Measurements from ENCODE around the gene RPH3AL.

The RPH3AL gene

GRCh38 chr17:352421-353212, at the start of gene RPH3AL:
Gene RPH3AL (minus strand): TSS chr17:352807. CDS start chr17:327543, 25,264 bp downstream.
- Histone ChIP-seq H3K4me3 (ENCODE audit: severe bottlenecking) (no peak within 1 kb of the TSS), H3K9me3 (ENCODE audit: severe bottlenecking) (no peaks in the 10 kb centered on the region), H3K4me1 (ENCODE audit: insufficient read depth, poor library complexity, severe bottlenecking) (peaks cover 39% of the 10 kb centered on the region), H3K36me3 (ENCODE audit: low read depth) (no peaks in the 10 kb centered on the region), H3K27me3 (ENCODE audit: insufficient read depth, poor library complexity, severe bottlenecking) (no peaks in the 10 kb centered on the region), H3K27ac (ENCODE audit: poor library complexity, severe bottlenecking) (peak within 1 kb of the TSS; percentile 43)
- no peak for TF ChIP-seq CTCF (IDR thresholded peaks at IDR 0.05; ENCODE audit: poor library complexity, severe bottlenecking)
- DNase-seq (ENCODE audit: low spot score) (no peak), ATAC-seq (ENCODE audit: low read depth) (no peak)

GRCh38 chr17:400257-400656, 47.6 kb upstream of the RPH3AL start:
- Histone ChIP-seq H3K4me1 (ENCODE audit: insufficient read depth, poor library complexity, severe bottlenecking) (no peaks in the 10 kb centered on the region), H3K4me3 (ENCODE audit: severe bottlenecking) (no peak overlapping the region), H3K27me3 (ENCODE audit: insufficient read depth, poor library complexity, severe bottlenecking) (no peaks in the 10 kb centered on the region), H3K9me3 (ENCODE audit: severe bottlenecking) (no peaks in the 10 kb centered on the region), H3K27ac (ENCODE audit: poor library complexity, severe bottlenecking) (no peak overlapping the region), H3K36me3 (ENCODE audit: low read depth) (no peaks in the 10 kb centered on the region)
- TF ChIP-seq CTCF (IDR thresholded peaks at IDR 0.05; ENCODE audit: poor library complexity, severe bottlenecking) = no peak
- no peak for DNase-seq (ENCODE audit: low spot score)
- no peak for ATAC-seq (ENCODE audit: low read depth)

- DNase-seq (ENCODE audit: low spot score) = no peak
- TF ChIP-seq CTCF (IDR thresholded peaks at IDR 0.05; ENCODE audit: poor library complexity, severe bottlenecking) = no peak
- no peaks in the 10 kb centered on the region for H3K4me1 ChIP-seq (ENCODE audit: insufficient read depth, poor library complexity, severe bottlenecking)
- no peaks in the 10 kb centered on the region for H3K27me3 ChIP-seq (ENCODE audit: insufficient read depth, poor library complexity, severe bottlenecking)
- no peaks in the 10 kb centered on the region for H3K36me3 ChIP-seq (ENCODE audit: low read depth)
- ATAC-seq (ENCODE audit: low read depth) = no peak
- H3K9me3 ChIP-seq (ENCODE audit: severe bottlenecking) = no peaks in the 10 kb centered on the region
- no peak overlapping the region for H3K4me3 ChIP-seq (ENCODE audit: severe bottlenecking)
- H3K27ac ChIP-seq (ENCODE audit: poor library complexity, severe bottlenecking) = no peak overlapping the region
These were observed 44.2 kb upstream of the RPH3AL start for GRCh38 chr17:396788-397187.

- no peaks in the 10 kb centered on the region for H3K27me3 ChIP-seq (ENCODE audit: insufficient read depth, poor library complexity, severe bottlenecking)
- no peak overlapping the region for H3K27ac ChIP-seq (ENCODE audit: poor library complexity, severe bottlenecking)
- no peaks in the 10 kb centered on the region for H3K9me3 ChIP-seq (ENCODE audit: severe bottlenecking)
- ATAC-seq (ENCODE audit: low read depth) (no peak), DNase-seq (ENCODE audit: low spot score) (no peak)
- no peak for TF ChIP-seq CTCF (IDR thresholded peaks at IDR 0.05; ENCODE audit: poor library complexity, severe bottlenecking)
- H3K4me1 ChIP-seq (ENCODE audit: insufficient read depth, poor library complexity, severe bottlenecking) = no peaks in the 10 kb centered on the region
- H3K4me3 ChIP-seq (ENCODE audit: severe bottlenecking) = no peak overlapping the region
- no peaks in the 10 kb centered on the region for H3K36me3 ChIP-seq (ENCODE audit: low read depth)
These were observed 43.4 kb upstream of the RPH3AL start for GRCh38 chr17:395974-396373.

- no peaks in the 10 kb centered on the region for H3K27me3 ChIP-seq (ENCODE audit: insufficient read depth, poor library complexity, severe bottlenecking)
- DNase-seq (ENCODE audit: low spot score) (no peak), ATAC-seq (ENCODE audit: low read depth) (no peak)
- no peaks in the 10 kb centered on the region for H3K9me3 ChIP-seq (ENCODE audit: severe bottlenecking)
- H3K27ac ChIP-seq (ENCODE audit: poor library complexity, severe bottlenecking) = no peak overlapping the region
- no peak overlapping the region for H3K4me3 ChIP-seq (ENCODE audit: severe bottlenecking)
- no peaks in the 10 kb centered on the region for H3K36me3 ChIP-seq (ENCODE audit: low read depth)
- no peaks in the 10 kb centered on the region for H3K4me1 ChIP-seq (ENCODE audit: insufficient read depth, poor library complexity, severe bottlenecking)
- no peak for TF ChIP-seq CTCF (IDR thresholded peaks at IDR 0.05; ENCODE audit: poor library complexity, severe bottlenecking)
These were observed 42.6 kb upstream of the RPH3AL start for GRCh38 chr17:395179-395578.
